SK-N-SH (cell line): ENCODE measurements around the gene RBM12.

Source experiments
- CTCF ChIP-seq: fragments of 200-600 bp; sonication (generic); IDR thresholded peaks from 2 replicates; pipeline ENCODE4 v1.6.1; 2017; ENCODE audit warnings: antibody characterized with exemption, mild to moderate bottlenecking, moderate library complexity
- EZH2phosphoT487 ChIP-seq: fragments of 200-600 bp; sonication (generic); IDR thresholded peaks from 2 replicates; pipeline ENCODE4 v1.6.1; 2017; ENCODE audit warnings: low read depth, mixed run types, mild to moderate bottlenecking, antibody characterized with exemption, moderate library complexity, borderline replicate concordance
- FOXJ3 ChIP-seq: sonication (generic); formaldehyde crosslinking; IDR thresholded peaks from 2 replicates; pipeline ENCODE4 v1.5.1; 2020; ENCODE audit warnings: mild to moderate bottlenecking, missing genetic modification reagents
- GABPA ChIP-seq: IDR thresholded peaks from 2 replicates; pipeline ENCODE4 v1.4.0; 2012; ENCODE audit warnings: low read depth, mild to moderate bottlenecking
- GATA2 ChIP-seq: sonication (generic); formaldehyde crosslinking; IDR thresholded peaks from 2 replicates; pipeline ENCODE4 v1.5.0; 2020; ENCODE audit warnings: mild to moderate bottlenecking, missing genetic modification reagents
- MAX ChIP-seq: IDR thresholded peaks from 2 replicates; pipeline ENCODE4 v1.4.0; 2012; ENCODE audit warnings: low read depth
- NRF1 ChIP-seq: IDR thresholded peaks from 2 replicates; pipeline ENCODE4 v1.6.1; 2012; ENCODE audit warnings: low read depth, mild to moderate bottlenecking, low read length
- POLR2AphosphoS5 ChIP-seq: IDR thresholded peaks from 2 replicates; pipeline ENCODE4 v1.6.1; 2012; ENCODE audit warnings: low read depth, low read length
- RAD21 ChIP-seq: IDR thresholded peaks from 2 replicates; pipeline ENCODE4 v1.6.1; 2012; ENCODE audit warnings: mild to moderate bottlenecking, low read length
- REST ChIP-seq: IDR thresholded peaks from 2 replicates; pipeline ENCODE4 v1.6.1; 2012; ENCODE audit warnings: mild to moderate bottlenecking, low read depth, low read length, moderate library complexity
- RFX5 ChIP-seq: IDR thresholded peaks from 2 replicates; pipeline ENCODE4 v1.6.1; 2012; ENCODE audit warnings: mild to moderate bottlenecking, improper control_type of control experiment, low read length
- YY1 ChIP-seq: IDR thresholded peaks from 2 replicates; pipeline ENCODE4 v1.4.0; 2012; ENCODE audit warnings: low read depth, mild to moderate bottlenecking

GRCh38 chr20:35699957-35700624 lies 35.4 kb upstream of the RBM12 start:
- TF ChIP-seq CTCF (no peak), EZH2phosphoT487 (no peak), POLR2AphosphoS5 (no peak; the same call in 1 of the 2 replicates), YY1 (no peak), RAD21 (no peak), GATA2 (CRISPR knock-in tag) (no peak), RFX5 (no peak), NRF1 (no peak), REST (no peak), FOXJ3 (CRISPR knock-in tag) (no peak), MAX (no peak), GABPA (no peak)
